Natural killer cell (primary cell): ENCODE measurements around the gene TRIM39. TPM values are rescaled to one million over a fixed set of nuclear protein-coding genes. Genes with fewer than 3 reads are reported as not detected.

ENCODE experiments used
- ATAC-seq, 3 donors: fragments of 150-1000 bp in 2 of 3; fragments of 200-7000 bp in 1 of 3; cut with Tn5 transposase; 1 replicate in 1 of 3; 2 replicates in 2 of 3; pipeline ENCODE4 v1.10.0; 2021; ENCODE audit warnings: mild to moderate bottlenecking in 2 of 3, moderate library complexity in 2 of 3
- DNase-seq, 2 donors: peaks; one replicate each; pipeline versions ENCODE4 v3.0.0 to v3.0.0-alpha.2; 2013 to 2021; ENCODE audit warnings: mixed read lengths in 1 of 2
- H3K27ac ChIP-seq: one replicate; pipeline ENCODE4 v1.5.1; 2013; ENCODE audit warnings: mild to moderate bottlenecking, low read length
- H3K27me3 ChIP-seq: one replicate; pipeline ENCODE4 v1.6.1; 2013; ENCODE audit warnings: low read length; ENCODE audit not compliant: control insufficient read depth, insufficient read depth
- H3K36me3 ChIP-seq: one replicate; pipeline ENCODE4 v1.6.1; 2013; ENCODE audit warnings: low read length; ENCODE audit not compliant: control insufficient read depth, insufficient read depth
- H3K4me1 ChIP-seq: one replicate; pipeline ENCODE4 v1.6.1; 2013; ENCODE audit warnings: low read length; ENCODE audit not compliant: control insufficient read depth, insufficient read depth
- H3K4me3 ChIP-seq: one replicate; pipeline ENCODE4 v1.5.1; 2013; ENCODE audit warnings: low read length
- H3K9me3 ChIP-seq: one replicate; pipeline ENCODE4 v1.6.1; 2013; ENCODE audit warnings: low read length; ENCODE audit not compliant: control insufficient read depth, insufficient read depth
- H3K27ac Mint-ChIP-seq, 2 donors: one replicate each; pipeline ENCODE4 v1.8.0; 2022; ENCODE audit warnings: mild to moderate bottlenecking in 2 of 2, mixed read lengths in 2 of 2, moderate library complexity in 1 of 2
- H3K27me3 Mint-ChIP-seq, 2 donors: one replicate each; pipeline ENCODE4 v1.8.0; 2022; ENCODE audit warnings: low read depth in 2 of 2, mixed read lengths in 2 of 2
- H3K36me3 Mint-ChIP-seq: one replicate; pipeline ENCODE4 v1.8.0; 2022; ENCODE audit warnings: mixed read lengths
- H3K4me1 Mint-ChIP-seq, 2 donors: one replicate each; pipeline ENCODE4 v1.8.0; 2022; ENCODE audit warnings: mixed read lengths in 2 of 2
- H3K4me3 Mint-ChIP-seq: one replicate; pipeline ENCODE4 v1.8.0; 2022; ENCODE audit warnings: mild to moderate bottlenecking, moderate library complexity, mixed read lengths
- H3K9me3 Mint-ChIP-seq, 2 donors: one replicate each; pipeline ENCODE4 v1.8.0; 2022; ENCODE audit warnings: mixed read lengths in 2 of 2
- CTCF ChIP-seq: fragments of 200-600 bp; IDR thresholded peaks from one replicate; pipeline ENCODE4 v1.8.0; 2022; ENCODE audit warnings: antibody characterized with exemption
- WGBS: methylation state at CpG from one replicate; pipeline ENCODE4 v1.1.7; 2013; ENCODE audit warnings: missing lambda C conversion rate; ENCODE audit not compliant: insufficient coverage; 5-methylcytosine and 5-hydroxymethylcytosine counted together
- intact Hi-C: fragments of 100-400 bp; cut with micrococcal nuclease; formaldehyde crosslinking; loops from one replicate; pipeline ENCODE4 v1.14.2; 2022
- total RNA-seq, 4 donors: library from RNA; stranded (reverse); fragments of 120-200 nt in 1 of 4; gene quantifications; one replicate each; pipeline versions ENCODE4 v1.2.3 to v1.2.4, GENCODE V29; 2013 to 2022

TRIM39 gene
- total RNA-seq, 3 donors from 2014 or later (not counting 1 experiment from before 2014, with no cell fraction given) = 32.1 to 40.1 (median 38.5) TPM

DNA sequence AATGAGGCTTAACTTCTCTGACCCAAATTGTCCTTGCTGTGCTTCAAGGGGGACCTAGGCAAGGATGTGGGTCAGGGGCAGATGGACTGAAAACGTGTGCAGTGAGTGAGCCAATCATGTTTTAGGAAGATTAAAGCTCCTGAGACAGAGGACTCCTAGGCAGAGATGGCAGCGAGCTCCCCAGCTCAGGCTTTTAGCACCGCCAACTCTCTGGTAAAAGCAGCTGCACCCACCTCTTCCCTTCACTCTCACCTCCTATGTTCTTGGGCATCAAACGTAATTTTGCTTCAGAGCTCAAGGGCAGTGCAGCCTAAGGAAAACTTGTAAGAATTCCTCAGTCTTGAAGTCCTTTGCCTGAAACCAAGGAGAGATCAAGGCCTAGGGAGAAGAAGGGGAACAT, 28.6 kb downstream of the TRIM39 start:
- H3K4me1 Mint-ChIP-seq = peaks cover 6 to 9% of the 10 kb centered on the region in 2 donors
- peaks cover 19% of the 10 kb centered on the region for H3K27me3 ChIP-seq
- ATAC-seq = no peak

DNA sequence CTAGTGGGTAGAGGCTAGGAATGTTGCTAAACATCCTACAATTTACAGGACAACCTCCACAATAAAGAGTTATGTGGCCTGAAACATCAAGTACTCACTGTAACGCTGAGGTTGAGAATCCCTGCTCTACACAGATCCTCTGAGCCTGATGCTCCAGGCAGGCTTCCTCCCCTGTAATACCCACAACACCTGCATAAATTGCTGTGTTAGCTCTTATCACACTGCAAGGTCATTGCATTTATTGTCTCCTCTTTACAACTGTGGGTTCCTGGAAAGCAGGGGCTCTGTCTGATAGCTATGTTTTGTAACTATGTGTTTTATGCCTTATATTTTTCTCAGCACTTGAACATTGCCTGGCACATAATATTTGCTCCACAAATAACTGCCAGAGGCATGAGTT, 29.8 kb downstream of the TRIM39 start:
- ATAC-seq (no peak), DNase-seq (no peak)
- intact Hi-C loops = no loop called here
- Mint-ChIP-seq H3K4me3 (no peak overlapping the region), H3K27ac (no peak overlapping the region), H3K36me3 (no peaks in the 10 kb centered on the region), H3K27me3 (peaks cover 48 to 69% of the 10 kb centered on the region in 2 donors), H3K4me1 (peaks cover 6 to 9% of the 10 kb centered on the region in 2 donors), H3K9me3 (no peaks in the 10 kb centered on the region)
- Histone ChIP-seq H3K36me3 (no peaks in the 10 kb centered on the region), H3K4me1 (peaks cover 8% of the 10 kb centered on the region), H3K4me3 (no peak overlapping the region), H3K9me3 (no peaks in the 10 kb centered on the region), H3K27ac (no peak overlapping the region), H3K27me3 (peaks cover 23% of the 10 kb centered on the region)
- TF ChIP-seq CTCF = no peak
- WGBS = 69% methylated on average over 1 of the region's 1 CpG

More for the DNA sequence above, 28.6 kb downstream of the TRIM39 start:
- WGBS = 70% methylated on average over 4 of the region's 4 CpGs
- no peaks in the 10 kb centered on the region for H3K36me3 ChIP-seq
- Mint-ChIP-seq H3K27me3 (peaks cover 42 to 67% of the 10 kb centered on the region in 2 donors), H3K27ac (no peak overlapping the region), H3K4me3 (no peak overlapping the region), H3K36me3 (no peaks in the 10 kb centered on the region), H3K9me3 (no peaks in the 10 kb centered on the region)
- no peak for DNase-seq
- H3K4me3 ChIP-seq = no peak overlapping the region
- H3K9me3 ChIP-seq = no peaks in the 10 kb centered on the region
- H3K4me1 ChIP-seq = peaks cover 8% of the 10 kb centered on the region
- intact Hi-C loops = no loop called here
- H3K27ac ChIP-seq = no peak overlapping the region
- no peak for TF ChIP-seq CTCF

GRCh38 chr6:30357678-30358540, 31.2 kb downstream of the TRIM39 start:
- peaks cover 30% of the 10 kb centered on the region for H3K27me3 ChIP-seq
- Mint-ChIP-seq H3K4me1 (peaks cover 6 to 9% of the 10 kb centered on the region in 2 donors), H3K36me3 (no peaks in the 10 kb centered on the region), H3K27me3 (peaks cover 56 to 66% of the 10 kb centered on the region in 2 donors), H3K27ac (no peak overlapping the region), H3K4me3 (peak overlapping the region; percentile 82), H3K9me3 (no peaks in the 10 kb centered on the region)
- WGBS = 8% methylated on average over 39 of the region's 40 CpGs
- H3K9me3 ChIP-seq = no peaks in the 10 kb centered on the region
- H3K36me3 ChIP-seq = no peaks in the 10 kb centered on the region
- peak overlapping the region; percentile 8 for H3K4me3 ChIP-seq
- H3K27ac ChIP-seq = no peak overlapping the region
- peak; percentile 76 for TF ChIP-seq CTCF
- ATAC-seq (peak; percentile 81 to 96 (median 92)), DNase-seq (peak; percentile 26 to 82)
- intact Hi-C loops = loop anchor here (1.0 kb wide), 1 partner anchor 39 kb away; no protein-coding TSS in a partner anchor
- peaks cover 8% of the 10 kb centered on the region for H3K4me1 ChIP-seq
